HepG2 (cell line): ENCODE data around the gene DCAF7. TPM values are rescaled to one million over a fixed set of nuclear protein-coding genes. Genes with fewer than 3 reads are reported as not detected.

Experiments used
- ATAC-seq: fragments of 200-7000 bp; cut with Tn5 transposase; 3 replicates; pipeline ENCODE4 v1.9.1; 2020; ENCODE audit warnings: mild to moderate bottlenecking, moderate library complexity
- BruUV-seq: library from RNA; stranded (reverse); fragments of 400-500 nt; replicated peaks from 2 replicates; lab custom pipeline; 2021; lab: Mats Ljungman, UMichigan
- CTCF ChIA-PET: fragments of 300-600 bp; formaldehyde crosslinking; extraction: SDS; loops from one replicate; lab custom pipeline; 2021; ENCODE audit warnings: low total read pairs, inconsistent platforms, low intra/inter-chr PET ratio; lab: Yijun Ruan, JAX
- POLR2A ChIA-PET: fragments of 350-600 bp; sonication (Branson Sonifier 250); formaldehyde crosslinking; loops from one replicate; lab custom pipeline; 2020; ENCODE audit warnings: antibody characterized with exemption, inconsistent platforms; lab: Yijun Ruan, JAX
- DNase-seq: peaks from one replicate; pipeline ENCODE4 v3.0.0-alpha.2; 2015; ENCODE audit warnings: low spot score
- FAIRE-seq: peaks from 3 replicates; lab custom pipeline; 2011; peaks lifted over from hg19 to GRCh38; lab: Jason Lieb, UNC
- H2AFZ ChIP-seq: one replicate; pipeline ENCODE4 v1.6.1; 2011; ENCODE audit warnings: low read length, inconsistent platforms
- H3K27ac ChIP-seq: fragments of 300-600 bp; 3 replicates; pipeline ENCODE4 v1.8.0; 2011; ENCODE audit warnings: mixed run types, mild to moderate bottlenecking, mixed read lengths, low read length, inconsistent platforms; ENCODE audit not compliant: insufficient read depth; ENCODE audit errors: extremely low read length
- H3K27me3 ChIP-seq, 2 experiments: fragments of 200-600 bp in 1 of 2; 2 replicates in 1 of 2; 3 replicates in 1 of 2; pipeline versions ENCODE4 v1.6.0 to v1.8.0; 2011; ENCODE audit warnings: low read length in 2 of 2, mild to moderate bottlenecking in 2 of 2, moderate library complexity in 2 of 2, inconsistent platforms in 1 of 2; ENCODE audit not compliant: insufficient read depth in 2 of 2, control insufficient read depth in 1 of 2
- H3K36me3 ChIP-seq, 2 experiments: fragments of 200-600 bp in 1 of 2; replicated peaks in 1 of 2; 2 replicates in 1 of 2; 3 replicates in 1 of 2; pipeline versions ENCODE4 v1.5.1 to v1.8.0; 2011; ENCODE audit warnings: low read length in 2 of 2, inconsistent platforms in 1 of 2; ENCODE audit not compliant: insufficient read depth in 2 of 2, control insufficient read depth in 1 of 2
- H3K4me1 ChIP-seq: 2 replicates; pipeline ENCODE4 v1.5.1; 2012; ENCODE audit warnings: low read length, inconsistent platforms; ENCODE audit not compliant: insufficient read depth
- H3K4me2 ChIP-seq: 2 replicates; pipeline ENCODE4 v1.6.0; 2011; ENCODE audit warnings: low read depth, low read length, inconsistent platforms
- H3K4me3 ChIP-seq, 3 experiments: fragments of 200-600 bp in 1 of 3; sonication (generic), shearing (Covaris generic) in 1 of 3; replicated peaks in 1 of 3; 2 replicates each; pipeline ENCODE4 v1.5.1; 2011 to 2016; ENCODE audit warnings: low read length in 3 of 3, inconsistent platforms in 2 of 3, low read depth in 2 of 3, mild to moderate bottlenecking in 2 of 3, control low read depth in 1 of 3, mixed read lengths in 1 of 3; ENCODE audit not compliant: insufficient read depth in 1 of 3
- H3K79me2 ChIP-seq: one replicate; pipeline ENCODE4 v1.6.1; 2011; ENCODE audit warnings: low read length, inconsistent platforms; ENCODE audit not compliant: insufficient read depth
- H3K9ac ChIP-seq: 2 replicates; pipeline ENCODE4 v1.6.0; 2011; ENCODE audit warnings: mild to moderate bottlenecking, low read depth, low read length, inconsistent platforms; ENCODE audit not compliant: insufficient read depth
- H3K9me3 ChIP-seq: 2 replicates; pipeline ENCODE4 v1.5.1; 2012; ENCODE audit warnings: mild to moderate bottlenecking, low read length
- H4K20me1 ChIP-seq: 2 replicates; pipeline ENCODE4 v1.6.0; 2011; ENCODE audit warnings: inconsistent platforms, mild to moderate bottlenecking, low read length, moderate library complexity; ENCODE audit not compliant: insufficient read depth
- HOXA5 ChIP-seq: sonication (generic); formaldehyde crosslinking; IDR thresholded peaks from 2 replicates; pipeline ENCODE4 v1.4.0; 2020; ENCODE audit warnings: missing genetic modification reagents
- PHF8 ChIP-seq: sonication (generic); formaldehyde crosslinking; IDR thresholded peaks from 2 replicates; pipeline ENCODE4 v1.5.0; 2020; ENCODE audit warnings: missing genetic modification reagents
- SAP130 ChIP-seq: IDR thresholded peaks from 2 replicates; pipeline ENCODE4 v1.6.1; 2016; ENCODE audit warnings: low read depth
- THAP9 ChIP-seq: sonication (generic); formaldehyde crosslinking; IDR thresholded peaks from 2 replicates; pipeline ENCODE4; 2020; ENCODE audit warnings: missing genetic modification reagents, mild to moderate bottlenecking, borderline replicate concordance
- ZNF556 ChIP-seq: sonication (generic); formaldehyde crosslinking; IDR thresholded peaks from 2 replicates; pipeline ENCODE4 v1.4.0; 2020; ENCODE audit warnings: mild to moderate bottlenecking, missing genetic modification reagents, borderline replicate concordance
- WGBS: methylation state at CpG from one replicate; pipeline ENCODE4 v1.1.6; 2017; ENCODE audit warnings: low lambda C conversion rate; 5-methylcytosine and 5-hydroxymethylcytosine counted together
- in situ Hi-C: cut with HindIII; loops from 2 replicates; pipeline ENCODE4 v1.10.0; 2017; ENCODE audit warnings: low pct_unique_long_range_greater_than_20kb; ENCODE audit not compliant: extremely low pct_ligation_motif_present
- intact Hi-C: fragments of 100-400 bp; cut with micrococcal nuclease; formaldehyde crosslinking; loops from one replicate; pipeline ENCODE4 v1.10.0; 2022; ENCODE audit not compliant: unreplicated experiment
- polyA plus RNA-seq, 8 experiments: library from polyadenylated mRNA; depleted of rRNA in 3 of 8; stranded (reverse) in 7 of 8; unstranded in 1 of 8; fragments of >200 nt; fragmentation: Illumina TruSeq in 4 of 8; extraction: Trizol in 4 of 8; gene quantifications; 2 replicates each; pipeline versions ENCODE4 v1.2.1 to v1.2.3, GENCODE V29; 2011 to 2016; ENCODE audit warnings: low read depth in 4 of 8, missing spikeins in 1 of 8, mixed read lengths in 1 of 8; ENCODE audit not compliant: insufficient read depth in 1 of 8
- total RNA-seq, 5 experiments: library from RNA; depleted of rRNA; stranded (reverse); fragments of >200 nt; fragmentation: Illumina TruSeq; extraction: Trizol; gene quantifications; 2 replicates each; pipeline ENCODE4 v1.2.3, GENCODE V29; 2016; ENCODE audit warnings: low read depth in 1 of 5
- TF ChIP-seq, protein P1 (sequence below), 2 experiments: sonication (generic) in 1 of 2; formaldehyde crosslinking in 1 of 2; IDR thresholded peaks; 2 replicates each; pipeline versions ENCODE4 v1.6.1 to v1.9.0; 2014 to 2022; ENCODE audit warnings: antibody characterized with exemption in 1 of 2, borderline replicate concordance in 1 of 2, inconsistent platforms in 1 of 2, low read depth in 1 of 2, missing genetic modification reagents in 1 of 2

DCAF7 gene
- total and polyA plus RNA-seq, 2 of the 13 experiments (the other 11 are each of a cell fraction or from before 2014, with no cell fraction given), result 55.2 to 73.4 TPM

DNA sequence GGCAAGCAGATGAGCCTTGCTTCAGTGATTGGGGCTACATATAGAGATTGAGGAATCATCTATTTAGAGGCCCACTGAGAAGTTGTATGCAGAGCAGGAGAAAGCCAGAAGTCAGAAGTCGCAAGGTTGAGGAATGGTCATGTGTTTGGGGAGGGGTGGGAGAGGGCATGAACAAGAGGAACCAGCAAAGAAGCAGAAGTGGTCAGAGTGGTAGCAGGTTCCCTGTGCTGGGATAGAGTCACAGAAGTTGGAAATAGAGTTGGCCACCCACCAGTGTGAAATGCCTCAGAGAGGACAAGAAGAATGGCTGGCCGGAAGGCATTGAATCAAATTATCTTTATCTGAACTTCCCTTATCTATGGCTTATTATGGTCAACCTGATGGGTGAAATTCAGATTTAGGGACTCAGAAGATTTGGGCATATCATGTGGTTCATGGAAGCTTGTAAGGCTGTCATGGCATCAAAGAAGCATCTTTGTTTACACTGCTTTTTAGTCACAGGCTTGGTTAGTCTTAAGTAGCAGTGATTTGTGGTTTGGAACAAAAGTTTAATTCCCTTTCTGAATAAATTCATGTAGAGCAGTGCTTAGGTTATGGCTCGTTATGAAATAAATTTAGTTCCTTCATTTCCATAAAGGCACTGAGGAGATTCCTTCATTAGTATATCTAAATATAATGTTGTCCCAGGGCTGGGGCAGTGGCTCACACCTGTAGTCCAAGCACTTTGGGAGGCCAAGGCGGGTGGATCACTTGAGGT, 91.6 kb downstream of the DCAF7 start:
- no peak overlapping the region for H2AFZ ChIP-seq
- TF ChIP-seq SAP130 (CRISPR knock-in tag) (no peak), PHF8 (CRISPR knock-in tag) (no peak), HOXA5 (CRISPR knock-in tag) (no peak), ZNF556 (CRISPR knock-in tag) (no peak), THAP9 (no peak)
- TF ChIP-seq, protein P1, sequence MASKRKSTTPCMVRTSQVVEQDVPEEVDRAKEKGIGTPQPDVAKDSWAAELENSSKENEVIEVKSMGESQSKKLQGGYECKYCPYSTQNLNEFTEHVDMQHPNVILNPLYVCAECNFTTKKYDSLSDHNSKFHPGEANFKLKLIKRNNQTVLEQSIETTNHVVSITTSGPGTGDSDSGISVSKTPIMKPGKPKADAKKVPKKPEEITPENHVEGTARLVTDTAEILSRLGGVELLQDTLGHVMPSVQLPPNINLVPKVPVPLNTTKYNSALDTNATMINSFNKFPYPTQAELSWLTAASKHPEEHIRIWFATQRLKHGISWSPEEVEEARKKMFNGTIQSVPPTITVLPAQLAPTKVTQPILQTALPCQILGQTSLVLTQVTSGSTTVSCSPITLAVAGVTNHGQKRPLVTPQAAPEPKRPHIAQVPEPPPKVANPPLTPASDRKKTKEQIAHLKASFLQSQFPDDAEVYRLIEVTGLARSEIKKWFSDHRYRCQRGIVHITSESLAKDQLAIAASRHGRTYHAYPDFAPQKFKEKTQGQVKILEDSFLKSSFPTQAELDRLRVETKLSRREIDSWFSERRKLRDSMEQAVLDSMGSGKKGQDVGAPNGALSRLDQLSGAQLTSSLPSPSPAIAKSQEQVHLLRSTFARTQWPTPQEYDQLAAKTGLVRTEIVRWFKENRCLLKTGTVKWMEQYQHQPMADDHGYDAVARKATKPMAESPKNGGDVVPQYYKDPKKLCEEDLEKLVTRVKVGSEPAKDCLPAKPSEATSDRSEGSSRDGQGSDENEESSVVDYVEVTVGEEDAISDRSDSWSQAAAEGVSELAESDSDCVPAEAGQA (IDR thresholded peaks at IDR 0.05; ENCODE audit: low read depth), result no peak
- TF ChIP-seq, protein P1 (CRISPR knock-in tag; IDR thresholded peaks at IDR 0.05; ENCODE audit: borderline replicate concordance), result no peak
- FAIRE-seq (no peak), DNase-seq (no peak), ATAC-seq (no peak)
- H3K27me3 ChIP-seq, result no peaks in the 10 kb centered on the region
- H3K4me3 ChIP-seq, result no peak overlapping the region
- peaks cover 3 to 13% of the 10 kb centered on the region in 2 experiments; a peak in 4 of 5 replicates for H3K36me3 ChIP-seq
- no peak overlapping the region for H3K4me2 ChIP-seq
- H4K20me1 ChIP-seq, result no peaks in the 10 kb centered on the region
- POLR2A ChIA-PET, result interaction anchor here (1.7 kb wide), 1 partner anchor 20 kb away, joined by 4 read pairs; the partner anchor contains the start of gene MAP3K3
- in situ Hi-C loops, result no loop called here
- H3K4me1 ChIP-seq, result peaks cover 14% of the 10 kb centered on the region
- no TSS peak for BruUV-seq
- H3K9ac ChIP-seq, result no peak overlapping the region
- CTCF ChIA-PET, result no interaction called here
- intact Hi-C loops, result no loop called here
- 97% methylated on average over 4 of the region's 4 CpGs for WGBS
- no peaks in the 10 kb centered on the region for H3K79me2 ChIP-seq
- H3K27ac ChIP-seq, result no peak overlapping the region
- H3K9me3 ChIP-seq, result no peaks in the 10 kb centered on the region
